ENCODE data around the gene HHIPL1.
"Not testable (repeated sequence)": the region's sequence is repeated elsewhere in the genome, so short reads cannot be mapped to it uniquely, and the experiment has no call there.

The HHIPL1 gene

DNA sequence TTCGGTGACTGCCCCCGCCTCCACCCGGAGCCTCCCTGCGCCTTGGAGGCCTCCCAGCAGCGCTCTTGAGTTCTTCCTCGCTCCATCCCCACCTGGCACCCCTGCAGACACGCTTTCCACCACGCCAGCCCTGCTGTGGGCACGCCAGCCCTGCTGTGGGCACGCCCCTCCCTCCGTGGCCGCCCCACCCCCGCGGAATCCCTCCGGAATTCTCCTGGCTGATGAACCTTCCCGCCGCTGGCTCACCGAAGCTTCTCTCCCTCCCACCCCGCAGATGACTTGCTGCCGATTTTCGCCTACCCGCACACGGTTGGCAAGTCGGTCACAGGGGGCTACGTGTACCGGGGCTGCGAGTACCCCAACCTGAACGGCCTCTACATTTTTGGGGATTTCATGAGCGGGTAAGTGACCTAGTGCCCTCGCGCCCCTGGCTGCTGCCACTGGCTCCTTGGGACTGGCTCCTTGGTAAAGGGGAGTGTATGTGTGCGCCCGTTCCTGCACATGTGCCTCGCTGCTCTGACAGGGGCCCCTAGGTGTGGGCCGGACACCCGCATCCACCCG lies 15.2 kb downstream of the HHIPL1 start:
- Histone ChIP-seq H3K36me3 (ENCODE audit: insufficient read depth, low read length) (no peaks in the 10 kb centered on the region), H3K4me2 (ENCODE audit: low read depth, low read length, poor library complexity, severe bottlenecking) (no peak overlapping the region), H3K4me3 (ENCODE audit: low read length, poor library complexity, severe bottlenecking) (no peak overlapping the region), H3K9ac (ENCODE audit: low read depth, low read length, poor library complexity, severe bottlenecking) (no peak overlapping the region), H2AFZ (ENCODE audit: low read length) (no peak overlapping the region), H3K79me2 (ENCODE audit: insufficient read depth, low read length) (no peaks in the 10 kb centered on the region), H3K9me3 (ENCODE audit: insufficient read depth, low read depth, low read length) (no peaks in the 10 kb centered on the region), H3F3A (ENCODE audit: low read depth) (no peaks in the 10 kb centered on the region), H4K20me1 (ENCODE audit: insufficient read depth, low read length, poor library complexity, severe bottlenecking) (no peaks in the 10 kb centered on the region), H3K4me1 (ENCODE audit: insufficient read depth, low read length, poor library complexity, severe bottlenecking) (no peaks in the 10 kb centered on the region), H3K27me3 (ENCODE audit: insufficient read depth, low read length, poor library complexity, severe bottlenecking) (no peaks in the 10 kb centered on the region), H3K9me2 (replicated peaks; ENCODE audit: low read depth, low read length) (no peaks in the 10 kb centered on the region)
- TF ChIP-seq CTCF (conservative IDR thresholded peaks at IDR 0.05; ENCODE audit: low read length), result no peak
- no peak for TF ChIP-seq EZH2phosphoT487 (IDR thresholded peaks at IDR 0.05; ENCODE audit: borderline replicate concordance)

- Histone ChIP-seq H3K4me3 (ENCODE audit: low read length, poor library complexity, severe bottlenecking) (no peak overlapping the region), H3K9ac (ENCODE audit: low read depth, low read length, poor library complexity, severe bottlenecking) (no peak overlapping the region), H4K20me1 (ENCODE audit: insufficient read depth, low read length, poor library complexity, severe bottlenecking) (no peaks in the 10 kb centered on the region), H3K4me1 (ENCODE audit: insufficient read depth, low read length, poor library complexity, severe bottlenecking) (no peaks in the 10 kb centered on the region), H3K4me2 (ENCODE audit: low read depth, low read length, poor library complexity, severe bottlenecking) (no peak overlapping the region), H3K9me3 (ENCODE audit: insufficient read depth, low read depth, low read length) (no peaks in the 10 kb centered on the region), H3K9me2 (replicated peaks; ENCODE audit: low read depth, low read length) (no peaks in the 10 kb centered on the region), H3F3A (ENCODE audit: low read depth) (no peaks in the 10 kb centered on the region), H3K79me2 (ENCODE audit: insufficient read depth, low read length) (no peaks in the 10 kb centered on the region), H3K27me3 (ENCODE audit: insufficient read depth, low read length, poor library complexity, severe bottlenecking) (no peaks in the 10 kb centered on the region), H3K36me3 (ENCODE audit: insufficient read depth, low read length) (no peaks in the 10 kb centered on the region), H2AFZ (ENCODE audit: low read length) (no peak overlapping the region)
- TF ChIP-seq EZH2phosphoT487 (IDR thresholded peaks at IDR 0.05; ENCODE audit: borderline replicate concordance), result no peak
- no peak for TF ChIP-seq CTCF (conservative IDR thresholded peaks at IDR 0.05; ENCODE audit: low read length)
Measured at GRCh38 chr14:99660794-99661193, 15.9 kb downstream of the HHIPL1 start.

GRCh38 chr14:99661206-99661605 lies 16.3 kb downstream of the HHIPL1 start:
- not testable (repeated sequence) for H3K9ac ChIP-seq (ENCODE audit: low read depth, low read length, poor library complexity, severe bottlenecking); H3K4me2 ChIP-seq (ENCODE audit: low read depth, low read length, poor library complexity, severe bottlenecking); H2AFZ ChIP-seq (ENCODE audit: low read length); H3K4me3 ChIP-seq (ENCODE audit: low read length, poor library complexity, severe bottlenecking); H3K36me3 ChIP-seq (ENCODE audit: insufficient read depth, low read length); H3K27me3 ChIP-seq (ENCODE audit: insufficient read depth, low read length, poor library complexity, severe bottlenecking); H3K9me2 ChIP-seq (replicated peaks; ENCODE audit: low read depth, low read length); H3K9me3 ChIP-seq (ENCODE audit: insufficient read depth, low read depth, low read length); H3K4me1 ChIP-seq (ENCODE audit: insufficient read depth, low read length, poor library complexity, severe bottlenecking); H4K20me1 ChIP-seq (ENCODE audit: insufficient read depth, low read length, poor library complexity, severe bottlenecking); H3F3A ChIP-seq (ENCODE audit: low read depth); H3K79me2 ChIP-seq (ENCODE audit: insufficient read depth, low read length)

GRCh38 chr14:99662846-99663245 lies 17.9 kb downstream of the HHIPL1 start:
- H3K9ac ChIP-seq (ENCODE audit: low read depth, low read length, poor library complexity, severe bottlenecking), result no peak overlapping the region
- H3K4me1 ChIP-seq (ENCODE audit: insufficient read depth, low read length, poor library complexity, severe bottlenecking), result no peaks in the 10 kb centered on the region
- no peak overlapping the region for H3K4me3 ChIP-seq (ENCODE audit: low read length, poor library complexity, severe bottlenecking)
- H3K9me2 ChIP-seq (replicated peaks; ENCODE audit: low read depth, low read length), result no peaks in the 10 kb centered on the region
- H2AFZ ChIP-seq (ENCODE audit: low read length), result no peak overlapping the region
- H4K20me1 ChIP-seq (ENCODE audit: insufficient read depth, low read length, poor library complexity, severe bottlenecking), result no peaks in the 10 kb centered on the region
- TF ChIP-seq EZH2phosphoT487 (IDR thresholded peaks at IDR 0.05; ENCODE audit: borderline replicate concordance) (no peak), CTCF (conservative IDR thresholded peaks at IDR 0.05; ENCODE audit: low read length) (no peak)
- H3K36me3 ChIP-seq (ENCODE audit: insufficient read depth, low read length), result no peaks in the 10 kb centered on the region
- no peaks in the 10 kb centered on the region for H3K79me2 ChIP-seq (ENCODE audit: insufficient read depth, low read length)
- H3K9me3 ChIP-seq (ENCODE audit: insufficient read depth, low read depth, low read length), result no peaks in the 10 kb centered on the region
- H3K4me2 ChIP-seq (ENCODE audit: low read depth, low read length, poor library complexity, severe bottlenecking), result no peak overlapping the region
- H3K27me3 ChIP-seq (ENCODE audit: insufficient read depth, low read length, poor library complexity, severe bottlenecking), result no peaks in the 10 kb centered on the region
- H3F3A ChIP-seq (ENCODE audit: low read depth), result no peaks in the 10 kb centered on the region

All from Loucy (cell line).